ENCODE data around the gene BMP6. TPM values are rescaled to one million over a fixed set of nuclear protein-coding genes. Genes with fewer than 3 reads are reported as not detected.

BMP6 gene
- 1 to 10 TPM in 8 of 12 donors, under 1 TPM in 2, not detected in 2; 0.69 to 3.0 (median 1.3) TPM for polyA plus RNA-seq (ENCODE audit: insufficient read length in 12 of 12)
- long read RNA-seq, donor 1: 0 reads
- long read RNA-seq, donor 2, partial matches to known transcripts: 0 of 1 reads
- long read RNA-seq, donor 2, other reads (novel, unspliced or antisense): 0 of 1 reads
- long read RNA-seq, donor 3: 0 reads
- long read RNA-seq, donor 4: 0 reads
- long read RNA-seq, donor 5: 0 reads
- long read RNA-seq, donor 6: 0 reads
- long read RNA-seq, donor 7, partial matches to known transcripts: 0 of 1 reads
- long read RNA-seq, donor 7, other reads (novel, unspliced or antisense): 0 of 1 reads
- long read RNA-seq, donor 8: 0 reads
- long read RNA-seq, donor 9, partial matches to known transcripts: 0 of 1 reads
- long read RNA-seq, donor 9, other reads (novel, unspliced or antisense): 0 of 1 reads
- long read RNA-seq, donor 10: 0 reads
- long read RNA-seq, donor 11: 0 reads

GRCh38 chr6:7725849-7726415, at the start of gene BMP6:
Gene BMP6 (plus strand): TSS chr6:7726099. CDS start chr6:7726956, 857 bp downstream.
- DNase-seq: peak; percentile 81

GRCh38 chr6:7677229-7677628, 48.7 kb upstream of the BMP6 start:
- DNase-seq: no peak

- DNase-seq: no peak
Measured at GRCh38 chr6:7680393-7681075, 45.4 kb upstream of the BMP6 start.

- no peak for DNase-seq
Measured at GRCh38 chr6:7681449-7681848, 44.5 kb upstream of the BMP6 start.

GRCh38 chr6:7684076-7684475, 41.8 kb upstream of the BMP6 start:
- DNase-seq: no peak

GRCh38 chr6:7684843-7685242, 41.1 kb upstream of the BMP6 start:
- DNase-seq: no peak

GRCh38 chr6:7685276-7685675, 40.6 kb upstream of the BMP6 start:
- no peak for DNase-seq

- no peak for DNase-seq
Measured at GRCh38 chr6:7687145-7688111, 38.5 kb upstream of the BMP6 start.

DNA sequence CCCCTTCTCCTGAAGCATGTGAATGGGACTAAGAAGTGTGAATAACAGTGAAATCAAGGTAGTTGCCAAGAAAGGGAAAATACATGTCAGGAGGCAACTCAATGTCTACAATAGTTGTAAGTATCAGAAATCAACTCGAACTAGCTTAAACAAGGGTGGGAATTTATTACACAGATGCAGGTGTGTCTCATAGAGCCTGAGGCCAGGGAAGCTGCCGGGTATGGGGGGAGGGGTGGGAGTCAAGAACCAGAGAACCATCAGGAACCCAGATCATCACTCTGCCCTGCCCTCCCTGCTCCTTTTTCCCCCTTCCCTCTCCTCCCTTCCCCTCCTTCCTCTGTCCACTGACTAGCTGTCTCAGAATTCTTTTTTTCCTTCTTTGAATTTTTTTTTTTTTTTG, 34.9 kb upstream of the BMP6 start:
- no peak for DNase-seq

DNA sequence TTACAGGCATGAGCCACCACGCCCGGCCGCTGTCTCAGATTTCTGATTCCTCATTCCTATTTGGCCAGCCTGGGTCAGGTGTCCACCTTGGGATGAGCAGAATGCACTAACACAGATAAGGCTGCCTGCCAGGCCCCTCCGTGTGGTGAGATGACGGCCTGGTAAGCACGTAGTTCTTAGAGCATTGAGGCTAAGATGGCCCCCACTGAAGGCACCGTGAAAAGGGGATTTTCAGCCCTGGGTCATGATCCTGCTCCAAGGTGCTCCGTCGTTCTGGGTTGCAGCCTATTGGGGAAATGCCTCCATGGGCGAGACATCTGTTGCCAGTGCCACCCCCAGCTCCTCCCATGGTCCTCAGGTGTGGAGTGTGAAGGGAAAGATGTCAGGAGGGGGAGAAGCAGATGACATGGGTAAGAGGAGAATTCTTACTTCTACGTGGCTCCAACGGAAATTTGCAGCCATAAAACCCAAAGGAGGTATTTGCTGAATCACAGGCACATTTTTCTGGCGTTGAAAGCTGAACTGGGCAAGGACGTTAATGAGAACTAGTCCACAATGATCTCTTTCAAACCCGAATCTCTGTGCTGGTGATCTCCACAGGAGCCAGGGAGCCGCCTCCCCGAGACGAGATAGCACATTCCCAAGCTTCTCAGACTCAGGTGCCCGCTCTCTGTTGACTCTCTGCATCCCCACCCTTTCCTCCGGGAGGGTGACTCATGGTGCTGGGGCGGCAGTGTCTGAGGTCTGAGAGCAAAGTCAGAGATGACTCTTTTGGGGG, 34.0 kb upstream of the BMP6 start:
- DNase-seq: no peak

- no peak for DNase-seq
Measured at GRCh38 chr6:7692453-7692784, 33.5 kb upstream of the BMP6 start.

GRCh38 chr6:7693827-7694226, 32.1 kb upstream of the BMP6 start:
- DNase-seq: no peak

- DNase-seq: no peak
Measured at GRCh38 chr6:7696061-7696460, 29.8 kb upstream of the BMP6 start.

GRCh38 chr6:7697432-7697819, 28.5 kb upstream of the BMP6 start:
- no peak for DNase-seq

DNA sequence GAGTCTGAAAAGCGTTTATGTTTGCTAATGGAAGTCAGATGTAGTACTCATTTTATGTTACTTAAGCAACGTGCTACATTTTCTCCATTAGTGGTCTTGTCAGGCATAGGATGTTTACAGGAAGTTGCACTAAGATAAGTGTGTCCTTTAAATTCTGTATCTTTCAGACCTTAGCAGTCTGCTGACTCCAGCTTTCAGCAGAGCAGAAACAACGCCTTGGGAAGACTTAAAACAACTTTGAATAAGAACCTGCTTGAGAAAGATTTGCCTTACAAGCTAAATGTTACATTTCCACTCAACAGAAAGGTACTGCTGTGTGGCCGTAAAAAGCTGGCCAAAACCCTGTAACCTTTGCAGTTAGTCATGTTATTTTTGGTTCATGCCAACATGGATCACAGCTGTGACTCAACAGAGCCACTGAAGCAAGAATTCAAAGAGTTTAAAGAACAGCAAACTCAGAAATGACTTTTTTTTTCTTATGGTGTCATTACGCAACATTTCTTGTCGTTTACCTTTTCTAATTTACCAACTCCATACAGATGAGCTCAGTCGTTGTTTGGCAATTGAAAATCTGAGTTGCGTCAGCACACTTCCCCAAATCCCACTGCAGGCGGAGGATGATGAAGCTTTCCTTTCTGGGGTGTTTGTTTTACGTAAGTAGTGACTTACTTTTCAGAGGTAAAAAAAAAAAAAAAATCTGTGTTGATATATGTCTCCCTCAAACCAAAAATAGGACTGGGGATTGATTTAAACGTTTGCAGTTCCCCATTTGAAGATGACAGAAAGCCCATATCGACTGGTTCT, 27.9 kb upstream of the BMP6 start:
- DNase-seq: no peak

DNA sequence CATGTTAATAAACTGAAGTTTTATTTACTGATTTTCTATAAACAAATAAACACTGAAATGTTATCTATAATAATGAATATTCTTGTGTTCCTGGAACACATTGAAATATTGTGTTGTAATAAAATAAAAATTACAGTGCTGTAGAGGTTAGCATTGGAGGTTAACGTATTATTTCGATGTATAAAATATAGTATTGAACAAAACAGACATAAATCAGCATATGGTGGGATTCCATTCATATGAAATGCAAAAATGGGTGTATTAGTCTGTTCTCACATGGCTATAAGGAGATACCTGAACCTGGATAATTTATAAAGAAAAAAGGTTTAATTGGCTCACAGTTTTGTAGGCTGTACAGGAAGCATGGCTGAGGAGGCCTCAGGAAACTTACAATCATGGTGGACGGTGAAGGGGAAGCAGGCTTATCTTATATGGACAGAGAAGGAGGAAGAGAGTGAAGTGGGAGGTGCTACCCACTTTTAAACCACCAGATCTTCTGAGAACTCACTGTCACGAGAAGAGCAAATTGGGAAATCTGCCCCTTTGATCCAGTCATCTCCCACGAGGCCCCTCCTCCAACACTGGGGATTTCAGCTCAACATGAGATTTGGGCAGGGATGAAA, 24.6 kb upstream of the BMP6 start:
- no peak for DNase-seq

GRCh38 chr6:7703148-7703680, 22.7 kb upstream of the BMP6 start:
- DNase-seq: no peak

- no peak for DNase-seq
Measured at GRCh38 chr6:7705483-7705882, 20.4 kb upstream of the BMP6 start.

GRCh38 chr6:7706269-7706668, 19.6 kb upstream of the BMP6 start:
- no peak for DNase-seq
